ENCODE results near the gene FYN.
A peak's percentile ranks its signal among the peaks of the same experiment; 100 is the strongest.
"Not testable (repeated sequence)": the region's sequence is repeated elsewhere in the genome, so short reads cannot be mapped to it uniquely, and the experiment has no call there.

Gene FYN

DNA sequence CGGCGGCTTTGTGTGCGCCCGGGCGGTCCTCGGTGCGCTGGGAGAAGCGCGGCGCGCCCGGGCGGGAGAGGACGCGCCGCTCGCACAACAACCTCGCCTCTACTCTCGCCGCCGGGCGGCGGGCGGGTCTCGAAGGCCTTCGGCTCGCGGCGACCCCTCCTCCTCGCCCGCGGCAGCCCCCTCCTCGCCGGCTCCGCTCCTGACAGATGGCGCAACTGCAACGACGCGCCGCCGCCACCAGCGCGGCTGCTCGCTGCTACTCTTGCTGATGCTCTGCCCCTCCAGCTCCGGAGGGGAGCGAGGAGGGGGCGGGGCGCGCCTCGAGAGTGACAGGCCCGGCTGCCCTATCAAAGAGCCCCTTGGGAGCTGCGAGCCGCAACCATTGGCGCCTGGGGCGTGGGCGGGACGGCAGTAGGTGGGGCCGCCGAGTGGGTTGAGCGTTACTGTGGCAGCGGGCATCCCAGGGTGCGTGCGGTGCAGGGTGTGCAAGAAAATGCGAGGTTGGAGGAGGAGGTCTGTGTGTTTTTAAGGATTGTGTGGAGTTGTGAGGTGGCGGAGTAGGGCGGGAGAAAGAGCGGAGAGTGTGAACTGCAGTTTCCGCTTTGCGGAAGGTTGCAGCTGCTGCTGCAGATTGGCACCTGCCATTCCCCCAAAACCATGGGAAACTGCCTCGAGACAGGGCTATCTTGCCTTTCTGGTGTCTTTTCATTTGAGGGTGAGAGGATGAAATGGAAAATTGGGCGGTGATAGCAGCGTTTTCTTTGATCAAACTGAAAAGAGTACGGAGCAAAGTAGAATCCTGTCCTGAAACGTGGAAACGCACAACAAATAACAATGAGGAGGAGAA is at the start of gene FYN:
FYN (minus strand) TSS at position 275 of the 847 bp plus-strand sequence. CDS start 153,401 bp downstream, outside the sequence.
- peak; percentile 47 for FAIRE-seq

DNA sequence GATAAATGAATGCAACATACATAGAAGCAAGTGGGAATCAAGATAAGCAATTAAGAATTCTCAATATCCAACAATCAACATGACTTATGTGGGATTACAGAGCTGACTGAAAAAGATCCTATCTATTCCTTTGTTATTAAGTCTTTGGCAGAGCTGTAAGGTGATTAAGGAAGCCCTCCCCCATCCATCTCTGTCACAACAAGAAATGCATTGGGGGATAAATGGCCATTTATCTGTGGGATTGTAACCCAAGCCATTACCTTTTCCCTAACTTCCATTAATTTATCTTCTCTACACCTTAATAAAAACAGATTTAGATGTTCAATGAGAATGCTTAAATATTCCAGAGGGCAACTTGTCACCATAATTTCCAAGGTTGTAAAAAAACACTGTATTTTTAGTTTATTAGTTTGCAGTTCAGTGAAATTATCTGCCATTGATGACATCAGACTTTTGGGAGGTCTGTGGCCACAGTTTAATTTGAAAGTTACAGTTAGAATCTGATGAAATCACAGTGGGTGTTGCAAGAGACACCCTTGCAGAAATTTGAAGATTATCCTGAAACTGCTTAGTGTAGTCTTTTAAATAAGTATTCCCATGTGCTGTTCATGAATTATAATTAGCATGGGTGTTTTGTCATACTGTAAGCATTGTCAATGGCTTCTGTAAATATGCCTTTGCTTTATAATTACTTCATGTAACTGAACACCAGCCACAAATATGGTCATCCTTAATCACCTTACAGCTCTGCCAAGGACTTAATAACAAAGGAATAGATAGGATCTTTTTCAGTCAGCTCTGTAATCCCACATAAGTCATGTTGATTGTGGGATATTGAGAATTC is 49.4 kb upstream of the FYN start:
- FAIRE-seq = no peak

DNA sequence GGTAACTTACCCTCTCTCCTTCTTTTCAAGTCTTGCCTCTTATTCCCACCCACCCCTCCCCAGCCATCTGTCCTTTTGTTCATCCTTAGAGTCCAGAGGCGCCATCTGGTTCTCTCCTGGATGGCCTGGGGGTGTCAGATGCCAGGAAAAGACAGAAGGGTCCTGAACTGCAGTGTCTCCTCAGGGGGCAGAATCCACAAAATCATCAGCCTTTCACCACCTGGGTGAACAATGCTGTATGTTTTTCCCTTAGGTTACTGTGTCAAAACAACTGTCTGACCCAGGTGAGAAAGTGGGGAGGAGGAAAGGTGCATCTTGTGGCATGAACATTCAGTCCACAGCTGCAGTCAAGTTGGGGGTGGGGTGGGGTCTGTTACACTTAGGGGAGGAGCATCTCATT is 47.9 kb upstream of the FYN start:
- FAIRE-seq = no peak

DNA sequence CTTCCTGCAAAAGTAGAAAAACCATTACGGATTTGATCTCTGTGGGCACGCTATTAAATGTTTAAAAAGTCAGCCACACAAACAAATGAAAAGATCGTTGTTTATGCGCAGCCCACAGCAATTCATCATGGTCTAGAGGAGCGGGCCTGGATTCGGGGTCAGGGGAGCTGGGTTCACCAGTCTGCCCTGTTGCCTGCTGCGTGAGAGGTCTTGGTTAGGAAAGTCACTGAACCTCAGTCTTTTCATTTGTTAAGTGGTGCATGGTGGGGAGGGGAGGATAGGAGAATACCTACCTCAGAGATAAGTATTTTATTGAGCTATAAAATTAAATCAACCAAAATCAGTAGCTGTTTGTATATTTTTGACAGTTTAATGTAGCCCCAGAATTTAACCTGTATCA is 47.3 kb upstream of the FYN start:
- FAIRE-seq = no peak

DNA sequence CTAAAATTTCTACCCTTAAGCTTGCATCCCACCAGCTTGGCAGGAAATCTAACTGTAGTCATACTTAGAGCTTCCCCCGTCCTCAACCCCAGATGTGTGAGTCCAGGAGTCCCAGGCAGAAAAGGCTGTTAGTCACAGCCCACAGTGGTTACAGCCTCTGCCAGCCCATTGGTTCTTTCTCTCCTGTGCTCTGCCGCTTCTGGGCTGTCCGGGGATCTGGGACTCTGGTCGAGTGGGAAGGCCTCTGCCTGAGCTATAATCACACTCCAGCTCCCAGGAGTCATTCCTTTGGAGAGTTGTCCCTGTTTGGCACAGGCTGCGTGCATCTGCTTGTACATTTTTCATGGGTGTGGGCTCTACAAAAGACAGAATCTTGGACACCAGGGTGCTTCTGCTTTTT is 45.6 kb upstream of the FYN start:
- FAIRE-seq = no peak

DNA sequence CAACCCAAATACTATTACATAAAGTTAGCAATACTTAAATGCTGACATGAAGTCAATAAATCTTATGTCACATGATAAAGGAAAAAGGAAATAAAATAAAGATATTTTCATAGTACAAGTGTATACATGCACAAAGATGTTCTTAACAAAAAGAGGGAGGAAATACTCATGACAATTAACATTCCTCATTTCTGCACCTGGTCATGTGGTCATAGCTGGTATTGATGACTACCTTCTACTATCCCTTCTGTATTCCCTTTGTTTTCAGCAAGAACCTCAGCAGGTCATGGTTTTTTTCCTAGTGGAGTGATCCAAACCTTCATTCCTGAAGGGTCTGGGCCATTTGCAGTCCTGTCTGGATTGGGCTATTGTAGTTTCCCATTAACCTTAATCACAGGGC is 43.5 kb upstream of the FYN start:
- no peak for FAIRE-seq

DNA sequence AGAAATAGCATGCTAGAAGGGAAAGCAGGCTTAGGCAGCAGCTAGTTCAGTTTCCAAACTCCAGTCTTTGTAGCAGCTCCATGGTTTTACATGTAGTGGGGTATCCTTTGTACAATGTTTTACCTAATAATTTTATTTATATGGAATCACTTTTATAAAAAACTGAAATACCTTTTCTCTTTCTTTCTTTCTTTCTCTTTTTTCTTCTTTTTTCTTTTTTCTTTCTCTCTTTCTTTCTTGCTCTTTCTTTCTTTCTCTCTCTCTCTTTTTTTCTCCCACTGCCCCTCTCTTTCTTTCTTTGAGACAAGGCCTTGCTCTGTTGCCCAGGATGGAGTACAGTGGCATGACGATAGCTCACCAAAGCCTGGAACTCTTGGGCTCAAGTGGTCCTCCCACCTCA is 41.4 kb upstream of the FYN start:
- FAIRE-seq = no peak

DNA sequence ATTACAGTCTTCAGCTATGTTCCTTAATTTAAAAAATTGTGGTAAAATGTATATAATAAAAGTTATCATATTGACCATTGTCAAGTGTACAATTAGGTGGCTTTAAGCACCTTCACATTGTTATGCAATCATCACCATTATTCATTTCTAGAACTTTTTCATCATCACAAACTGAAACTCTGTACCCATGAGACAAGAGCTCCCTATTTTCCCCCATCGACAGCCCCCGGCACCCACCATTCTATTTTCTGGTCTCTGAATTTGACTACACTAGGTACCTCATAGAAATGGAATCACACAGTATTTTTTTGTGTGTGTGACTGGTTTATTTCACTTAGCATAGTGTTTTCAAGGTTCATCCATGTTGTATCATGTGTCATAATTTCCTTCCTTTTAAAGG is 39.7 kb upstream of the FYN start:
- FAIRE-seq = no peak

DNA sequence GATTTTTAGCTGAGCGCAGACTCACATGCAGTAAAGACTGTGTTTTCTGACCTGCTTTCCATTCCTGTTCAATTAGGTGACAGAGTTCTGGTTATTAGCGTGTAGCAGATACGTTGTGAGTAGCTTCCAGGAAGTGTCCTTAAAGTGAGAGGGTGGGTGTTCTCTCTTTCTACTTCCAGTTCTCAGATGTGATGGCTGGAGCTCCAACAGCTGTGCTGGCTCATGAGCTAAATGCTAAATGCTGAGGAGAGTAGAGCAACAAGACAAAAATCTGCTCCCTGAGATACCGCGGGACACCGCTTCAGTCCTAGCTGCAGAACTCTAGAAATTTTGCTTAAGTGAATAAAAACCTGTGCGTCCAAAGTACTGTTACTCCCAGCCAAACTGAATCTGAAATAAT is 38.2 kb upstream of the FYN start:
- no peak for FAIRE-seq

DNA sequence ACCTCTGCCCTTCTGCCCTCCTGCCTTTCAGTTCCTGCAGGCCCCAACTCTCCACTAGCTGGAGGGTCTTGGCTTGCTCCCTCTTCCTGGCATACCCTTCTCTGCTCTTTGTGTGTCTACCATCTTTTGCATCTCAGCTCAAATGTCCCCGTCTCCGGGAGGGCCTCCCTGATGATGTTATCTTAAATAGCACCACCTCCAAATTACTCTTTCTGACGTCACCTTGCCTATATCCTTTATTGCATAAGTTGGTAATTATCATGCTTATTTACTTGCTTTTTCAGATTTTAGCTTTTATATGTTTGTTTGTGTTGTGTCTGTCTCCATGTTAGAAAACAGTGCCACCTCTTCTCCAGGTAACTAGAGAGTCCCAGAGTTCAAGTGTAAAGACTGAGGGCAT is 36.0 kb upstream of the FYN start:
- FAIRE-seq = no peak

DNA sequence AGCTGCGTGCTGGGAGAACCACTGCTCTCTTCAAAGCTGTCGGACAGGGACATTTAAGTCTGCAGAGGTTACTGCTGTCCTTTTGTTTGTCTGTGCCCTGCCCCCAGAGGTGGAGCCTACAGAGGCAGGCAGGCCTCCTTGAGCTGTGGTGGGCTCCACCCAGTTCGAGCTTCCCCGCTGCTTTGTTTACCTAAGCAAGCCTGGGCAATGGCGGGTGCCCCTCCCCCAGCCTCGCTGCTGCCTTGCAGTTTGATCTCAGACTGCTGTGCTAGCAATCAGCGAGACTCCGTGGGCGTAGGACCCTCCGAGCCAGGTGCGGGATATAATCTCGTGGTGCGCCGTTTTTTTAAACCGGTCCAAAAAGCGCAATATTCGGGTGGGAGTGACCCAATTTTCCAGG is 35.1 kb upstream of the FYN start:
- FAIRE-seq = not testable (repeated sequence)

DNA sequence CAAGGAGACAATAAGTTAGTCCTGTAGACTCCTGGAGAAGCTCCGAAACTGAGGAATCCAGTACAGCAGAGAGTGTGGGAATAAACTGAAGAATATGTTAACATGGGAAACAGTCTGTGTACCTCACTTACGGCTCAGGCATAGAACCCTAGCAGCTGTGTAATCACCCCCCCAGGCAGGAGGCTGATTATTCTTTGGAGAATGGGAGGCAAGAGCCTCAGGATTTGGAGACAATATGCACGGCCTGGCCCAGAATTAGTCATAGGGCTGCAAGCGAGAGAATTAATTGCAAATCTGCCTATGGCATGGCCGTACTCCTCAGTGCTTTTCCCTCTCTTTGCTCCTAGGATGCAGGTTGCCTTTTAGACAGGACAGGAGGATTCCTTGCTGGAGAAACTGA is 27.5 kb upstream of the FYN start:
- FAIRE-seq = no peak

DNA sequence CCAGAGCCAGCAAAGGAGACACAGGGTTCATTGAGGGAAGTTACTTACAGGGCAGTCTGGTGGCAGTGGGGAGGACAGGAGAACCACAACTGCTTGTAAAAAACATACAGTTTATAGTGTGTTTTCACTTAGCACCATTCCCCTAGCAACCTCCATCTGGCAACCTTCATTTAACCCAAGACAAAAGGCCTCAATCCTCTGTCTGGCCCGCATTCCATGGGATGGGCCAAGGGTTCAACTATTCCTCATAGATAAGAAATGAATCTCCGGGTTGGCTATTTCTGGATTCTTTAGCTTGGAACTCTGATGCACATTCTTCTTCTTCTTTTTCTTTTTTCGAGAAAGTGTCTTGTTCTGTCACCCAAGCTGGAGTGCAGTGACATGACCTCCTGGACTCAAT is 26.3 kb upstream of the FYN start:
- no peak for FAIRE-seq

DNA sequence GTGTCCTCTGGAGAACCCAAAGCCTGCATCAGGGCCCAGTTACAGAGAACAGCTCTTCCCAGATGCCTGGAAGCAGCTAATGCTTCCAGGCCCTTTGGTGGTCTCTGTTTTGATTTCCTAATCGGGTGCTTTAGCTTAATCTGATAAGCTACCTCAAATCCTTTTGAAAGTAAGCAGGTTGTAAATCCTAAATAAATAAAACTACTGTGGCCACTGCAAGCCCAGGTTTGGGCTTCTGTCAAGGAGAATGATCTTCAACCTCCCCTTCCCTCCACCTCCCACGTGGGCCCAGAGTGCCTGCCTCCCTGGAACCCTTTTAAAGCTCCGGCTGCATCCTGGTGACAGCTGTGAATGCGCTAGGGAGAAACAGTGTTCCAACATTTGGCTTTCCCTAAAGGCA is 25.2 kb upstream of the FYN start:
- FAIRE-seq = no peak

DNA sequence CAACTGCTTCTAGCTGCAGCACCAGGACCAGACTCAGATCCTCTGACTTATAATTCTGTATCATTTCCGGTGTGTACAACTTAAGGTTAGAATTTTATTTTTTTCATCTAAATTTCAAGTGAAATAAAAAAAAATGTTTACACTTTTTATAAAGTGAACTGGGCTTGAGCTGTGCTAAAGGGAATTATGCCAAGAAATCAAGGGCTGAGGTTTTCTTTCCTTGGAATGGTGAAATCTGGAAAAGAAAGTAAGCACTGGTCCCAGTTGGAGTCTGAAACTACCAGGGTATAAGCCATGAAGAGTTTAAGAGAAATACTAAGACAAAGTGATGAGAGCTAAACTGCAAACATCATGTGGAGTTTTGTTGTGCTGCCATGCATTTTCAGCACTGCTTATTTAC is 21.7 kb upstream of the FYN start:
- no peak for FAIRE-seq

DNA sequence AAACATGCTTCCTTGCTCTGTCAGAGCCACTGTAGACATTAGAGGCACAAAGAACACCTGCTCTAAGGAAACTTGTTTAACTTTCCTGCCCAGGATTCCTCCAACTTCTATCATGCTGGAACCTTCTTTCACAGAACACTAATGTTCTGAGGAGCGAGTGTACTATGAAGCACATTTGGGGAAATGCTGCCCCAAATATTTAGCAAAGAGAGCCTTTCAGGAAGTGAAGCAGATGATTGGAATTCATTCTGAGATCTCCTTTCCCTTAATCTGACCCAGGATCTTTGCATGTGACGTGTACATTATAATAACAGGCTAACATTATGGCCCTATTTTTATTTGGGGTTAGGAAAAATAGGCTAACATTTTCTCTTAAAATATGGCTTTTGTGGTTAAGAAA is 21.0 kb upstream of the FYN start:
- no peak for FAIRE-seq

DNA sequence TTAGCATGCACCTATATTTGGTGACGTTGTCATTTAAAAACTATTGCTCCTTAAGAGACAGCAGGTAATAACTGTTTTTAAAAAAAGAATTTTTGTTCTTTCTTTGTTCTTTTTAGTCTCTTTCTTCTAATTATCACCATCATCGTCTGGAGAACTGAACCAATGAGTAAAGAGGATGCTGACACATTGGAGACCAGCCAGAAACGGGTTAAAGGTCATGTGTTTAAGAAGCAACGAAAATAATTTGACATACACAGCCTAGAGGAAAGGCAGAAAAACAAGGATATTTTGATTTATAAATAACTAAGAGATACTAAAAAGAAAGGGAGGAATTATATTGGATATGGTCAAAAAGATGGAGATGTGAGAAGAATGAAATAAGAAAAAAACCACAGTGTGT is 19.2 kb upstream of the FYN start:
- FAIRE-seq = no peak

DNA sequence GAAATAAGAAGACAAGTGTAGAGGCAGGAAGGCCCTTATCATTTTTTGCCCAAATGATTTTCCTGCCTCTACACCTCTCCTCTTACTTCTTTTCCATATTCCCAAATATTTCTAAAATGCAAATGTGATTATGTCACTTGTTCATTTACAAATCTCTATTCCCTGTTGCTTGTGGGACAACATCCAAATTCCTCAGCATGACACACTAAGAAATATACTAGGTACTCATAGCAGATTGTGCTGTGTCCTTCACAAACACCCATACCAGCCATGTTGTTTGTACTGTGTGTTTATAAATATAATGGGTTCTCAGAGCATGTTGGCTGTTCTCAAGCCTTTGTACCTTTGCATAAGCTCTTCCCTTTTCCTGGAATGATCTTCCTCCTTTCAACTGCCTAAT is 17.7 kb upstream of the FYN start:
- FAIRE-seq = no peak

DNA sequence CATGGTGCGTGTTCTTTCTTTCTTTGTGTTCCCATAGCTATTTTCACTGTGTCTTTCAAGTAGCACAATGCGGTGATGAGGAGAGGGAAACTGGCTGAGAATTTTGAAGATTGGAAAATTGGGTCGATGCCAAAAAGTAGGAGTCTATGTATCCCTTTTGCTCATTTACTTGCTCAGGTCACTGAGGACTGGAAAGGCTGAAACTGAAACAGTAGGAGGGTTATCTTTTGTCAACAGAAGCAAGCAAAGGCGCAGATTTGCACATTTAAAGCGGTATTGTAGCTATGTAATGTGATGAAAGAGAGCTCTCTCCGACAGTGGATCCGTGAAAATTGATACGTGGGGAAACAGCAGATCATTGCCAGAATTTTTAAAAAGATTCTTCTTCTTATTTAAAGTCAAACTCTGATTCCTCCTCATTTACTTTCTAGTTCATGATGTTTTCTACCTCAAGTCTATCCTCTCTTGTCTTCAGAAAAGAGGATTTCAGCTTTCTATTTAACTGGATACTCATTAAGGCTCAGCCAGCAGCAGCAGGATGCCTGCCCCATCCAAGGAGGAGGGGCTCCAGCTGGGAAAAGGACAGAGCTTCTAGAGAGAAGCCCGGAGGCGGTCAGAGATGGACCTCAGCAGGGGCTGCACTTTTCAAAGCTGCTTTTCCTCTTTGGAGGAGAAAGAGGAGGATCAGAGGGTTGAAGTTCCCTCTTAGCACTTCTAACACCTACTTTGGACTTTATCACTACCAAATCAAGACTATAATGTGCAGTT is 15.9 kb upstream of the FYN start:
- FAIRE-seq = no peak

DNA sequence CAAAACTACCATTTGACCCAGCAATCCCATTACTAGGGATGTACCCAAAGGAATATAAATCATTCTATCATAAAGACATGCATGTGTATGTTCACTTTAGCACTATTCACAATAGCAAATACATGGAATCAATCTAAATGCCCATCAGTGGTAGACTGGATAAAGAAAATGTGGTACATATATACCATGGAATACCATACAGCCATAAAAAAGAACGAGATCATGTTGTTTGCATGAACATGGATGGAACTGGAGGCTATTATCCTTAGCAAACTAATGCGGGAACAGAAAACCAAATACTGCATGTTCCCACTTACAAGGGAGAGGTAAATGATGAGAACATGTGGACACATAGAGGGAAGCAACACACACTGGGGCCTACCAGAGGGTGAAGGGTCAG is 13.5 kb upstream of the FYN start:
- FAIRE-seq = not testable (repeated sequence)

DNA sequence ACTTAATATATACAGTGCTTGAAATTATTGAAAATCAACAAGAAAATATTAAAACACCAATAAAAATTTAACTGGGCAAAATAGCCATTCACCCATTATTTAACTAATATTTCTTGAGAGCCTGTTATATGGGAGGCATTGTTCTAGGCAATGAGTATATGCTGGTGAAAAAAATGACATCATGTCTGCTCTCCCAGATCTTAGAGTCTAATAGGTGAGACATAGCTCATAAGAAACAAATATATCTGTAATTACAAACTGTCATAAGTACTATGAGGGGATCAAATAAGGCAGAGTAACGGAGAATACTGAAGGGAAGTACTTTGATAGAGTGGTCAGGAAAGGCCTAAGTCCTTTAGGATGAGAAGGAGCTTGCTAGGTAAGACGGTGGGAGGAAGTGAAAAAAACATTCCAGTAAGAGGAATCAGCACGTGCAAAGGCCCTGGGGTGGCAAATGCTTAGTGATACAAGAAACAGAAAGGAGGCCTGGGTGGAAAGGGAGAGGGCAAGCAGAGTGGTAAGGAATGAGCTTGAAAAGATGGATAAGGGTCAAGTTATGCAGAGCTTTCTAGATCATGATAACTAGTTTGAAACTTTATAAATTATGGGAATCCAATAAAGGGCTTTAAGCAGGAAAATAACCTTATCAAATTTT is 12.2 kb upstream of the FYN start:
- FAIRE-seq = no peak

DNA sequence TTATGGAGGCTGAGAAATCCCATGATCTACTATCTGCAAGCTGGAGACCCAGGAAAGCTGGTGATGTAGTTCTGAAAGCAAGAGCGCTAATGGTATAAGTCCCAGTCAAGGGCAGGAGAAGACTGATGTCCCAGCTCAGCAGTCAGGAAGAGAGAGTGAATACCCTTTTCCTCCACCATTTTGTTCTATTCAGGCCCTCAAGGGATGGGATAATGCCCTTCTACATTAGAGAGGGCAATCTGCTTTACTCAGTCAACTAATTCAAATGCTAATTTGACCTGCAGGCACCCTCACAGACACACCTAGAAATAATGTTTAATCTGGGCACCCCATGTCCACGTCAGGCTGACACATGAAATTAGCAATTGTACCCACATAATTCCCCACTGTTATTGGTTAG is 10.8 kb upstream of the FYN start:
- no peak for FAIRE-seq

Data from TTC549 (cell line).